Fibroblast of the aortic adventitia (primary cell): Measurements from ENCODE around the gene TBX4. TPM values are rescaled to one million over a fixed set of nuclear protein-coding genes. Genes with fewer than 3 reads are reported as not detected.

Experiments
- DNase-seq: peaks from one replicate; pipeline ENCODE4 v3.0.0-alpha.2; 2010; ENCODE audit warnings: low read depth
- H3K4me3 ChIP-seq: 2 replicates; pipeline ENCODE4 v1.5.1; 2011; ENCODE audit warnings: low read depth, mild to moderate bottlenecking, control low read depth, low read length, moderate library complexity
- total RNA-seq: library from RNA; depleted of rRNA; stranded (reverse); fragments of >200 nt; gene quantifications from 2 replicates; pipeline ENCODE4 v1.2.3, GENCODE V29; 2012; ENCODE audit warnings: low replicate concordance
- TF ChIP-seq, protein P1 (sequence below): IDR thresholded peaks from 2 replicates; pipeline ENCODE4 v1.5.1; 2011; ENCODE audit warnings: mild to moderate bottlenecking, low read length, control low read depth, inconsistent platforms; ENCODE audit not compliant: insufficient read depth

TBX4 gene
- total RNA-seq, 1 donor, result not detected

DNA sequence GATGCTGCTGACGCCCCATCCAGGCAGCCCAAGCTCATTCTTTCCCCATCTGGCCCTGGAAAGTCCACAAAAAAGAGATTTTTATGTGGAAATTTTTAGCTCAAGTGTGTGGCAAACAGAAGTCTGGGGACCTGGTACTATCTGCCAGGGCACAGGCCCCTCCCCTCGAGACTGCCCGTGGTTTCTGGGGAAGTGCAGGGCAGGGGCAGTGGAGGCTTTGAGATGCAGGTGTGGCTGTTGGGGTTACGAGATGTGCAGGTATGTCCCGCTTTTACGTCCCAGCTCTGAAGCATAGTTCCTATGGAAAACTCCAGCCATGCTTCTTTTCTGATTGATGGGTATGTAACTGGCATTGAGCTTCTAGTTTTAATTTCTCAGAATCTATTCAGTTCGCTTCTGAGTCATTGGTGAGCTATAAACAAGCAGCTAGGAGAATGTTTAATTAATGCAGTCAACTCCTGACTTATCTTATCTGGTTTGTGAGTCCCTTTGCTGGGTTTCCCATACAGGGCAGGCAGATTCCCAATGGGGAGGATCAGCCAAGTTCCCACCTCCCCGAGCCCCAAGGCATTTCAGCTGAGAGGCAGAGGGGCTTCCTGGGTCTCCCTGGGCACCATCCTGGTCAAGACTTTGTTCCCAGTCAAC lies 16.2 kb downstream of the TBX4 start:
- no peak overlapping the region for H3K4me3 ChIP-seq
- no peak for DNase-seq
- TF ChIP-seq, protein P1, sequence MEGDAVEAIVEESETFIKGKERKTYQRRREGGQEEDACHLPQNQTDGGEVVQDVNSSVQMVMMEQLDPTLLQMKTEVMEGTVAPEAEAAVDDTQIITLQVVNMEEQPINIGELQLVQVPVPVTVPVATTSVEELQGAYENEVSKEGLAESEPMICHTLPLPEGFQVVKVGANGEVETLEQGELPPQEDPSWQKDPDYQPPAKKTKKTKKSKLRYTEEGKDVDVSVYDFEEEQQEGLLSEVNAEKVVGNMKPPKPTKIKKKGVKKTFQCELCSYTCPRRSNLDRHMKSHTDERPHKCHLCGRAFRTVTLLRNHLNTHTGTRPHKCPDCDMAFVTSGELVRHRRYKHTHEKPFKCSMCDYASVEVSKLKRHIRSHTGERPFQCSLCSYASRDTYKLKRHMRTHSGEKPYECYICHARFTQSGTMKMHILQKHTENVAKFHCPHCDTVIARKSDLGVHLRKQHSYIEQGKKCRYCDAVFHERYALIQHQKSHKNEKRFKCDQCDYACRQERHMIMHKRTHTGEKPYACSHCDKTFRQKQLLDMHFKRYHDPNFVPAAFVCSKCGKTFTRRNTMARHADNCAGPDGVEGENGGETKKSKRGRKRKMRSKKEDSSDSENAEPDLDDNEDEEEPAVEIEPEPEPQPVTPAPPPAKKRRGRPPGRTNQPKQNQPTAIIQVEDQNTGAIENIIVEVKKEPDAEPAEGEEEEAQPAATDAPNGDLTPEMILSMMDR, result no peak

DNA sequence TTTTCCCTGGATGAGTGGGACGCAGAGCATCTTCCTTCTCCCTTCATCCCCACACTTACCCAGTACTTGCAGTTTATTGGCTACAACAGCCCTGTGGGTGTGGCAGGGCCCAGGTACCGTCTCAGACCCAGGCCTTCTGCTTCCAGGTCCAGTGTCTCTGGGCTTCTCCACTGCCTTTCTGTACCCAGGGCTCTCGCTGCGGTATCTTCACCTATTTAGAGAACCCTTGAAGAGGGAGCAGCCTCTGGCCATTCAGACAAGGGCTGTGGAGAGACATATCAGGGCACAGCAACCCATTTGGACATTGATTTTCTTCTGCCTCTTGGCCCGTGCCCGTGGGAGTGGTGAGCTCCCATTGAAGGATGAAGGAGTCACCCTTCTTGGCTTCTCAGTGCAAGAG lies 17.3 kb downstream of the TBX4 start:
- H3K4me3 ChIP-seq, result no peak overlapping the region
- DNase-seq, result no peak
- TF ChIP-seq, protein P1, result no peak

DNA sequence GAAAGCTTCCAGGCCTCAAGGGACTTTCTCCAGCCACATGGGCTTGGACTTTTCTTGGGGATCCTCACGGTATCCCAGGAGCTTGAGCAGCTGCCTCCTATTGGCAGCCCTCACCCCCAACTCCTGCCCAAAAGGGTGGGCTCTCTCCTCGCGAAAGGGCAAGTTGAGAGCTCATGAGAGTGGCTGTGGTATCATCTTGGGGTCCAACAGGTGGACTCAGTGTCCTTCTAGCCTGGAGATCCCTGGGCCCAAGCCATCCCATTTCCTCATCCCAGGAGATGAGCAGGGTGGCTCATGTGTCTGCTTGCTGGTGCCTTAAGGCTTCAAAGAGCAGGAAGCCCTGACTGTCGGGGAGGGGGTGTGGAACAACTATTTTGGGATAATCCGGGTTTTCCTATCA lies 17.7 kb downstream of the TBX4 start:
- no peak for DNase-seq
- no peak overlapping the region for H3K4me3 ChIP-seq
- TF ChIP-seq, protein P1, result no peak

DNA sequence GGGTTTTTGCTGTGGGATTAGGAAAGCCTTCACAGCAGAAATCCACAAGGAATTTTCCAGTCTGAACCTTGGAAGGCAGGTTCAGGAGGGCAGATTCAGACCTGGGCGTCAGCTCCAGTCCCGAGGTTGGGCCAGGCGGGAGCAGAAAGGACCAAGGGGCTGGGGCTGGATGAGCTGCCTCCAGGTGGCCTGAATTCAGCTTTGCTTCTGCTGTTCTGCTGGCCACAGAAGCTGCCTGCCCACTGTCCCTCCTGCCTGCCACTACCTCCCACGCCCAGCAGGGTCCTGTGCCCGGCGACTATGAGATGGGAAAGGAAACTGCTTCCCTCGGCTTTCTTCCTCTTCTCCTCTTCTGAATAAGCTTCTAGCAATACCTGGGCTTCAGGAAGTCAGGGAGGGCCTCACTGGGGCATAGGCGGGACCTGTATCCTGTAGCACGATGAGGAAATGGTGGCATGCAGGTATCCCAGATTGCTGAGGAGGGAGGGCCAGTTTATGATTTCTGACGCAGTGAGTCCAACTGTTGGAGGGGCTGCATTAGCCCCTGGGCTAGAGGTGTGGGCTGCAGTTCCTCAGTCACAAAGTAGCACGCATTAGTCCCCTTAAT lies 18.4 kb downstream of the TBX4 start:
- TF ChIP-seq, protein P1, result peak; percentile 23
- H3K4me3 ChIP-seq, result no peak overlapping the region
- DNase-seq, result no peak

DNA sequence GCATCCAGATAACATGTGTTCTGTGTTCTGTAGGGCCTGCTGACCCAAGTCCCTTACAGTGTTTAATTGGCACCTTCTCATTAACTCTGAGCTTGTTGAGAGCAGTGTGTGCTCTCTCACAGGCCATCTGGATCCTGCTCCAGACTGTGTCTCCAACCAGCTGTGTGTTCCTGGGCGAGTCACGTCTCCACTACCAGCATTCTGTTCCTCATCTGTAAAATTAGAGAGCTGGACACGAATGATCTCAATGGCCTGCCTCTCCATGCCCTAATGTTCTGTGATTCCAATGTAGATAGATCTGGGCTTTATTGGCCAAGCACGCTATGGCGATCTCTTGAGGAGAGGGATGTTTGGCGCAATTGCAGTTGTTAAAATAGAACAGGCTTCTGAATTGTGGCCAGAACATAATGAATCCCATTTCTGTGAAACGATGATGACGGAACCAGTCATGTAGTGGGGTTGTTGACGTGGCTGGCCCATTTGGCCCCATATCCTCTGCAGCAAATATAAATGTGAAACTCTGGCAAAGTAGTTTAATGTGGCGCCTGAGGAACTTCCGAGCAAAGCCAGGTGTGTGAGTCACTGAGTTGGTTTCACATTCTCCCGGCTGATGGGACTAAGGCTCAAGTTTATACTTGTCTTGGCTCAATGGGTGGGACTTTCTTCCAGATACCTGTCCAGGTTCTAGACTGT lies 22.2 kb downstream of the TBX4 start:
- H3K4me3 ChIP-seq, result no peak overlapping the region
- TF ChIP-seq, protein P1, result no peak
- DNase-seq, result peak; percentile 68

DNA sequence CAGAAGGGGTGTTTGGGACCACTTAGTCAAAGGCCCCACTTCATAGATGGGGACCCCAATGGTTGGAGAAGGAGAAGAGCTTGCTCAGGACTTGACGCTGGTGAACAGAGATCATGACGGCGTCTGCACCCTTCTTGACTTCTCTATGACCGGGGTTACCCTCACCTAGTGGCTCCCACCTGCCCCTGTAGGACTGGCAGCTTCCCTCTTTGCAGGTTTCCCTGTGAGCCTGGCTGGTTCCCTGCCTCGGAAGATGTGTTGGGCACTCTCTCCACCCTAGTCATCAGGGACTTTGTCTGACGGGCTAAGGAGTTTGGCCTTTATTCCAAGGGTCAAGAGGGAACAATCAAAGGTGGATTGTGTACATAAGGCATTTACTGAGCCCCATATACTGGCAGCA lies 22.7 kb downstream of the TBX4 start:
- no peak overlapping the region for H3K4me3 ChIP-seq
- TF ChIP-seq, protein P1, result no peak
- no peak for DNase-seq
